ENCODE data around the gene CCSER1. TPM values are rescaled to one million over a fixed set of nuclear protein-coding genes. Genes with fewer than 3 reads are reported as not detected.

The CCSER1 gene
- total and polyA plus RNA-seq, 2 experiments from 2014 or later, result 5.2 to 23.4 TPM

DNA sequence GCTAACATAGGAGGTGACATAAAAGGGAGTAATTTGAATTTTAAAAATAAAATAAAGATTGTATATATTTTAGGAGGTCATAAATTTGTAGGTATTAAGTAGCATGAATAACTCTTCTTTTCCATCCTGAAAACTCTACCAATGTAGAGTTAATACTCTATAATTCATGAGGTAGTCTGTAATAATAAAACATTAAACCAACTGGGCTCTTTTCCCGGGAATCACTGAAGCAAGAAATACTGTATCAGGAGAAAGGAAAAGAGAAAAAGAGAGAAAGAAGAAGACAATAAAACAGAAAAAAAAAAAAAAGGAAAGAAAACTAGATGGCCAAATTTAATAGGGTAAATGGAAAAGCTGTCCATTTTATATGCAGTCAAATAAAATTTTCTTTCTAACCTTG is 984.4 kb downstream of the CCSER1 start:
- Histone ChIP-seq H3K27me3 (no peaks in the 10 kb centered on the region), H3K4me3 (no peak overlapping the region), H3K79me2 (no peaks in the 10 kb centered on the region), H3K36me3 (replicated peaks; ENCODE audit: insufficient read depth, low read depth) (no peaks in the 10 kb centered on the region), H2AFZ (no peak overlapping the region), H3K9me3 (ENCODE audit: low read depth) (no peaks in the 10 kb centered on the region), H4K20me1 (ENCODE audit: insufficient read depth, poor library complexity, severe bottlenecking) (no peaks in the 10 kb centered on the region), H3K27ac (no peak overlapping the region), H3K4me1 (ENCODE audit: insufficient read depth) (no peaks in the 10 kb centered on the region), H3K9me2 (replicated peaks; ENCODE audit: insufficient read depth) (no peaks in the 10 kb centered on the region), H3K4me2 (no peak overlapping the region)
- 60% methylated on average over 1 of the region's 1 CpG for WGBS (ENCODE audit: low lambda C conversion rate, missing lambda C conversion rate)
- TF ChIP-seq EZH2 (IDR thresholded peaks at IDR 0.05; ENCODE audit: borderline replicate concordance) (no peak), EZH2phosphoT487 (IDR thresholded peaks at IDR 0.05; ENCODE audit: low read depth, severe bottlenecking, unreplicated experiment) (no peak)
- TF ChIP-seq, protein P1, sequence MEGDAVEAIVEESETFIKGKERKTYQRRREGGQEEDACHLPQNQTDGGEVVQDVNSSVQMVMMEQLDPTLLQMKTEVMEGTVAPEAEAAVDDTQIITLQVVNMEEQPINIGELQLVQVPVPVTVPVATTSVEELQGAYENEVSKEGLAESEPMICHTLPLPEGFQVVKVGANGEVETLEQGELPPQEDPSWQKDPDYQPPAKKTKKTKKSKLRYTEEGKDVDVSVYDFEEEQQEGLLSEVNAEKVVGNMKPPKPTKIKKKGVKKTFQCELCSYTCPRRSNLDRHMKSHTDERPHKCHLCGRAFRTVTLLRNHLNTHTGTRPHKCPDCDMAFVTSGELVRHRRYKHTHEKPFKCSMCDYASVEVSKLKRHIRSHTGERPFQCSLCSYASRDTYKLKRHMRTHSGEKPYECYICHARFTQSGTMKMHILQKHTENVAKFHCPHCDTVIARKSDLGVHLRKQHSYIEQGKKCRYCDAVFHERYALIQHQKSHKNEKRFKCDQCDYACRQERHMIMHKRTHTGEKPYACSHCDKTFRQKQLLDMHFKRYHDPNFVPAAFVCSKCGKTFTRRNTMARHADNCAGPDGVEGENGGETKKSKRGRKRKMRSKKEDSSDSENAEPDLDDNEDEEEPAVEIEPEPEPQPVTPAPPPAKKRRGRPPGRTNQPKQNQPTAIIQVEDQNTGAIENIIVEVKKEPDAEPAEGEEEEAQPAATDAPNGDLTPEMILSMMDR (IDR thresholded peaks at IDR 0.05; ENCODE audit: poor library complexity), result no peak
- DNase-seq (ENCODE audit: low spot score), result no peak

DNA sequence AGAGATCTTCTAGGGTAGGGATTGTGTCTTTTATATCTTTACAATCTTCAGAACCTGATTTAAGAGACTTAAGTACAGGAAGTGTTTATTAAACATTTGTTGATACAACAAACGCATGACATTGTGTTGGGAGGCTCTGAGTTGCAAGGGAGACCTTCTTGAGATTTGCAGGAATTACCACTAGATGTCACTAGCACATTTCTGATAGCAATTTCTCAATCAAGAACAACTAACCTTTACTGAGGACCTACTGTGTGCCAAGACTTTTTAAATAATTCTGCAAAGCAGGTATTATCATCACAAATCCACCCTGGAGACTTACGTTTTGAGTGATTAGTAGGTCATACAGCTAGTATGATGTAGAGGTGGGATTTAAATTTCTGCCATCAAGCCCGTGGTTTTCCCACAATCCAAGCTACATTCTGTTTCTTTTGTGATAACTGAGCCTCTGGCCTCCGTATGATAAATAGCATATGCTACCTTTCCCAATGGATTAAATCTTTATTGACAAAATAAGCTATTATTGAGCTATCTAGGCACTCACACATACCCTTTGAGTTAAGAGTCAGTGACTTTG is 986.0 kb downstream of the CCSER1 start:
- Histone ChIP-seq H3K4me2 (no peak overlapping the region), H3K4me3 (no peak overlapping the region), H4K20me1 (ENCODE audit: insufficient read depth, poor library complexity, severe bottlenecking) (no peaks in the 10 kb centered on the region), H3K27ac (no peak overlapping the region), H3K27me3 (no peaks in the 10 kb centered on the region), H3K4me1 (ENCODE audit: insufficient read depth) (no peaks in the 10 kb centered on the region), H3K36me3 (replicated peaks; ENCODE audit: insufficient read depth, low read depth) (no peaks in the 10 kb centered on the region), H2AFZ (no peak overlapping the region), H3K9me3 (ENCODE audit: low read depth) (no peaks in the 10 kb centered on the region), H3K9me2 (replicated peaks; ENCODE audit: insufficient read depth) (no peaks in the 10 kb centered on the region), H3K79me2 (no peaks in the 10 kb centered on the region)
- DNase-seq (ENCODE audit: low spot score), result peak; percentile 28
- 52% methylated on average over 4 of the region's 4 CpGs for WGBS (ENCODE audit: low lambda C conversion rate, missing lambda C conversion rate)
- TF ChIP-seq, protein P1 (IDR thresholded peaks at IDR 0.05; ENCODE audit: poor library complexity), result peak; percentile 83
- no peak for TF ChIP-seq EZH2 (IDR thresholded peaks at IDR 0.05; ENCODE audit: borderline replicate concordance)
- TF ChIP-seq EZH2phosphoT487 (IDR thresholded peaks at IDR 0.05; ENCODE audit: low read depth, severe bottlenecking, unreplicated experiment), result no peak

DNA sequence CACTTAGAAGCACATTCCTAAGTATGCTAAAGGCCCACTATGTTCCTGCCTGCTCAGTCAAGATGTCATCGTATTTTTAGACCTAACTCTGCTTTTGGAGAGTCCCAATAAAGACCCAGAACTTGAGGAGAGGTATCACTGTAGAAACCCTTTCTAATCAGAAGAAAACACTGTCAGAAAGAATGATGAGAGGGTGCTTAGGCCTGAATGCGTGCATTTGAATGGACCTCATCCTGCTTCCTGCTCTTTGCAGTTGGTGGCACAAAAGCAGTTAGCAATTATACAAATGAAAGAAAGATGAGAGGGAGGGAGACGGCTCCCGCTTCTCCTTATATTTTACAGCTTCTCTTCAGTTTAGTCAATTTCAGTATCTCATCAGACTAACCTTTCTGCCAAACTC is 987.2 kb downstream of the CCSER1 start:
- WGBS (ENCODE audit: low lambda C conversion rate, missing lambda C conversion rate), result 90% methylated on average over 4 of the region's 4 CpGs

More for the DNA sequence above, 987.2 kb downstream of the CCSER1 start:
- no peak overlapping the region for H3K4me3 ChIP-seq
- H3K9me2 ChIP-seq (replicated peaks; ENCODE audit: insufficient read depth), result no peaks in the 10 kb centered on the region
- no peak for DNase-seq (ENCODE audit: low spot score)
- H3K36me3 ChIP-seq (replicated peaks; ENCODE audit: insufficient read depth, low read depth), result no peaks in the 10 kb centered on the region
- no peaks in the 10 kb centered on the region for H3K27me3 ChIP-seq
- H4K20me1 ChIP-seq (ENCODE audit: insufficient read depth, poor library complexity, severe bottlenecking), result no peaks in the 10 kb centered on the region
- TF ChIP-seq EZH2 (IDR thresholded peaks at IDR 0.05; ENCODE audit: borderline replicate concordance), result no peak
- TF ChIP-seq, protein P1 (IDR thresholded peaks at IDR 0.05; ENCODE audit: poor library complexity), result no peak
- no peak for TF ChIP-seq EZH2phosphoT487 (IDR thresholded peaks at IDR 0.05; ENCODE audit: low read depth, severe bottlenecking, unreplicated experiment)
- H3K4me2 ChIP-seq, result no peak overlapping the region
- no peak overlapping the region for H2AFZ ChIP-seq
- no peaks in the 10 kb centered on the region for H3K79me2 ChIP-seq
- no peak overlapping the region for H3K27ac ChIP-seq
- H3K9me3 ChIP-seq (ENCODE audit: low read depth), result no peaks in the 10 kb centered on the region
- no peaks in the 10 kb centered on the region for H3K4me1 ChIP-seq (ENCODE audit: insufficient read depth)

Data from hepatocyte (in vitro differentiated cells).